GM10266 (cell line): ENCODE measurements around the gene FAF1.

Experiments
- DNase-seq: peaks from one replicate; pipeline ENCODE4 v3.0.0; 2012; ENCODE audit errors: extremely low spot score
- TF ChIP-seq, protein P1 (sequence below): IDR thresholded peaks from 2 replicates; pipeline ENCODE4 v1.5.1; 2012; ENCODE audit warnings: mild to moderate bottlenecking, low read depth; ENCODE audit not compliant: control insufficient read depth, insufficient read depth; ENCODE audit errors: missing control alignments

The FAF1 gene

GRCh38 chr1:50973875-50974617, 14.0 kb upstream of the FAF1 start:
- TF ChIP-seq, protein P1, sequence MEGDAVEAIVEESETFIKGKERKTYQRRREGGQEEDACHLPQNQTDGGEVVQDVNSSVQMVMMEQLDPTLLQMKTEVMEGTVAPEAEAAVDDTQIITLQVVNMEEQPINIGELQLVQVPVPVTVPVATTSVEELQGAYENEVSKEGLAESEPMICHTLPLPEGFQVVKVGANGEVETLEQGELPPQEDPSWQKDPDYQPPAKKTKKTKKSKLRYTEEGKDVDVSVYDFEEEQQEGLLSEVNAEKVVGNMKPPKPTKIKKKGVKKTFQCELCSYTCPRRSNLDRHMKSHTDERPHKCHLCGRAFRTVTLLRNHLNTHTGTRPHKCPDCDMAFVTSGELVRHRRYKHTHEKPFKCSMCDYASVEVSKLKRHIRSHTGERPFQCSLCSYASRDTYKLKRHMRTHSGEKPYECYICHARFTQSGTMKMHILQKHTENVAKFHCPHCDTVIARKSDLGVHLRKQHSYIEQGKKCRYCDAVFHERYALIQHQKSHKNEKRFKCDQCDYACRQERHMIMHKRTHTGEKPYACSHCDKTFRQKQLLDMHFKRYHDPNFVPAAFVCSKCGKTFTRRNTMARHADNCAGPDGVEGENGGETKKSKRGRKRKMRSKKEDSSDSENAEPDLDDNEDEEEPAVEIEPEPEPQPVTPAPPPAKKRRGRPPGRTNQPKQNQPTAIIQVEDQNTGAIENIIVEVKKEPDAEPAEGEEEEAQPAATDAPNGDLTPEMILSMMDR: no peak
- no peak for DNase-seq

DNA sequence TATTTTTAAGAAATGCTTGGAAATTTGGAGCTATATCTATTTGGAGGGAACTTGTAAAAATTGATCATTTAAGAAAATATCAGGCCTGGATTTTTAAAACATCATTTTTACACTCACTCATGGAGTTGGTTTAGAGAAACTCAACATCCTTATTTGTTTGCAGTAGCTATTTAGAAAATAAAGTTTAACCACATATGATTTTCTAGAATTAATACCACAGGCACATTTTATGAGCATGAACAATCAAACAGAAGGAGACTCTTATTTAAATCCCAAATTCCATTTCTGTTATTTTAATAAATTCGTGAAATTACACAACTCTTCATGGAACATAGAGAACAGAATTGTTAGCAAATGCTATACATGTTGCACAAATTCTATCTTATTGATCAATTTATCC, 13.2 kb upstream of the FAF1 start:
- no peak for DNase-seq
- TF ChIP-seq, protein P1: no peak

GRCh38 chr1:50972766-50973165, 12.7 kb upstream of the FAF1 start:
- TF ChIP-seq, protein P1: no peak
- DNase-seq: no peak

- peak; percentile 47 for DNase-seq
- TF ChIP-seq, protein P1: no peak
Measured at GRCh38 chr1:50971748-50972305, 11.8 kb upstream of the FAF1 start.

DNA sequence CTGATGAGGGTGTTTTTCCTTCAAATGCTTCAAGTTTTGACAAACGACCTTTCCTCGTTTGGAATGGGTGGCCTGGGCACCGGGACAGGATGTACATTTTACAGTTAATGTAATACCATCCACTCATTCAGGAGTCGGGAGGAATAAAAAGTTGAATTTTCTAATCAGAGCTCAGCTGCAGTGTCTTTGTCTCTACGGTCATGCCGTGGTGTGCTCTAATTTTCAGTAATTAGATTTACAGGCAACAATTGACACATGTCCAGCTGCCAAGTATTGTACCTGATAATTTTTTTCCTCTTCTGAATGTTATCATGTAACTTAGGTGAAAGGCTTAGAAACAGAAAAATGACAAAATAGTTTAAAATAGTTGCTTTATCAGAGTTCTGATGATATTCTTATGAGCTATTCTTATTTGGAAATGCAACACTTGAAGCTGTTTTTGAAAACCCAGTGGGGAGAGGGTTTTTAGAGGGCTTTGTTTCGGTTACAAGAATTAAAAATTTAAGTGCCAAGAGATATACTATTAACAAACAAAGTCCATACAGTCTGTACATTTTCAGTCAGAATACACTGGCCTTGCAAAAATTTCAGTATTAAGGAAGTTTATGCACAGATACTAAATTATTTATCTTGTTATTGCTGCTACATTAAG, 11.0 kb upstream of the FAF1 start:
- TF ChIP-seq, protein P1: no peak

DNA sequence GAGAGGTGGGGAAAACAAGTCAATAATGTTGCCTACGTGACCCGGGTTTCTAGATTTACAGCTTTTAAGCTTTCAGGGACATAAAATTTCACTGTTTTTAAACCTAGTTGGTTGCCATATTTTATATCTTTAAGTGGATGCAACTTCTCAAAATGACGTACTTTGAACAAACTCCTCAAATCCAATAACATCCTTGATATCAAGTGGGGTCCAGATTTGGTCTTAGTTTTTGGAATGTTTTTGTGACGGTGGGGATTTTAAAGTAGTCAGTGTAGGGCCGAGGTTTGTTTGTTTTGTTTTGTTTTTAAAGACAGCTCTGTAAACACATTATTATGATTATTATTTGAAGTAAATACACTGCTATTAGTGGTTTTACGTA, 10.4 kb upstream of the FAF1 start:
- no peak for DNase-seq
- TF ChIP-seq, protein P1: no peak

More for the DNA sequence above, 11.0 kb upstream of the FAF1 start:
- no peak for DNase-seq
